ENCODE measurements around the gene ZNF512.

The ZNF512 gene

GRCh38 chr2:27664622-27665363 is 82.0 kb downstream of the ZNF512 start:
- no peaks in the 10 kb centered on the region for H3K27me3 ChIP-seq (ENCODE audit: insufficient read depth, low read length)
- peak overlapping the region; percentile 81 for H3K9ac ChIP-seq (ENCODE audit: low read depth, low read length)
- peak overlapping the region; percentile 95 for H3K4me3 ChIP-seq (ENCODE audit: low read length)
- no peak overlapping the region for H3K27ac ChIP-seq (ENCODE audit: low read length)
- H3K9me3 ChIP-seq (ENCODE audit: insufficient read depth, low read depth, low read length), result no peaks in the 10 kb centered on the region
- peaks cover 7% of the 10 kb centered on the region; the same call in 1 of the 2 replicates for H3K4me1 ChIP-seq (ENCODE audit: insufficient read depth, low read length)
- H3K36me3 ChIP-seq (ENCODE audit: insufficient read depth, low read depth, low read length), result peaks cover 49% of the 10 kb centered on the region

- Histone ChIP-seq H3K9ac (ENCODE audit: low read depth, low read length) (no peak overlapping the region), H3K27ac (ENCODE audit: low read length) (no peak overlapping the region), H3K4me1 (ENCODE audit: insufficient read depth, low read length) (peaks cover 6% of the 10 kb centered on the region; the same call in 1 of the 2 replicates), H3K4me3 (ENCODE audit: low read length) (no peak overlapping the region), H3K9me3 (ENCODE audit: insufficient read depth, low read depth, low read length) (no peaks in the 10 kb centered on the region), H3K36me3 (ENCODE audit: insufficient read depth, low read depth, low read length) (peaks cover 35% of the 10 kb centered on the region), H3K27me3 (ENCODE audit: insufficient read depth, low read length) (no peaks in the 10 kb centered on the region)
Measured at GRCh38 chr2:27667446-27667845, 84.6 kb downstream of the ZNF512 start.

- H3K4me3 ChIP-seq (ENCODE audit: low read length), result no peak overlapping the region
- H3K36me3 ChIP-seq (ENCODE audit: insufficient read depth, low read depth, low read length), result peaks cover 51% of the 10 kb centered on the region
- H3K9me3 ChIP-seq (ENCODE audit: insufficient read depth, low read depth, low read length), result no peaks in the 10 kb centered on the region
- no peak overlapping the region for H3K9ac ChIP-seq (ENCODE audit: low read depth, low read length)
- H3K4me1 ChIP-seq (ENCODE audit: insufficient read depth, low read length), result no peaks in the 10 kb centered on the region
- H3K27me3 ChIP-seq (ENCODE audit: insufficient read depth, low read length), result no peaks in the 10 kb centered on the region
- H3K27ac ChIP-seq (ENCODE audit: low read length), result no peak overlapping the region
Measured at GRCh38 chr2:27671235-27671634, 88.4 kb downstream of the ZNF512 start.
